UCSD-AML1 (cell line): ENCODE measurements around the gene PI4K2A.
"Not testable (repeated sequence)": the region's sequence is repeated elsewhere in the genome, so short reads cannot be mapped to it uniquely, and the experiment has no call there.

ENCODE experiments used
- DNase-seq: peaks from one replicate; lab custom pipeline; 2025; ENCODE audit not compliant: unreplicated experiment; lab: John Stamatoyannopoulos, UW

Gene PI4K2A

DNA sequence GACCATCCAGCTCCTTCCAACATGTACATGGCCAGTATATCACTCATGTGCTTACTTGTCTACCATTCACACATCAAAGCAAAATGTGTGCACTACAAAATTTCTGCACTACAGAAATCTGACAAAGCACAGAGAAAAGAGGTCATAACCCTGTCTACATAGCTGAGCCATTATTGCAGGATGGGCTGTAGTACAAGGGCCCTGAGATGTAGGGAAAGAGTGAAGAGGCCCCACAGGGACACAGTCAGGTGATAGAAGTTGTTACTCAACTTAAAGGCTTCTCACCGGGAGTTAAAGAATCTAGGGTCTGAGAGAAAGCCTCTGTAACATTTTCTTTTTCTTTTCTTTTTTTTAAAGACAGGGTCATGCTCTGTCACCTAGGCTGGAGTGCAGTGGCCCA, 29.1 kb downstream of the PI4K2A start:
- DNase-seq: no peak

DNA sequence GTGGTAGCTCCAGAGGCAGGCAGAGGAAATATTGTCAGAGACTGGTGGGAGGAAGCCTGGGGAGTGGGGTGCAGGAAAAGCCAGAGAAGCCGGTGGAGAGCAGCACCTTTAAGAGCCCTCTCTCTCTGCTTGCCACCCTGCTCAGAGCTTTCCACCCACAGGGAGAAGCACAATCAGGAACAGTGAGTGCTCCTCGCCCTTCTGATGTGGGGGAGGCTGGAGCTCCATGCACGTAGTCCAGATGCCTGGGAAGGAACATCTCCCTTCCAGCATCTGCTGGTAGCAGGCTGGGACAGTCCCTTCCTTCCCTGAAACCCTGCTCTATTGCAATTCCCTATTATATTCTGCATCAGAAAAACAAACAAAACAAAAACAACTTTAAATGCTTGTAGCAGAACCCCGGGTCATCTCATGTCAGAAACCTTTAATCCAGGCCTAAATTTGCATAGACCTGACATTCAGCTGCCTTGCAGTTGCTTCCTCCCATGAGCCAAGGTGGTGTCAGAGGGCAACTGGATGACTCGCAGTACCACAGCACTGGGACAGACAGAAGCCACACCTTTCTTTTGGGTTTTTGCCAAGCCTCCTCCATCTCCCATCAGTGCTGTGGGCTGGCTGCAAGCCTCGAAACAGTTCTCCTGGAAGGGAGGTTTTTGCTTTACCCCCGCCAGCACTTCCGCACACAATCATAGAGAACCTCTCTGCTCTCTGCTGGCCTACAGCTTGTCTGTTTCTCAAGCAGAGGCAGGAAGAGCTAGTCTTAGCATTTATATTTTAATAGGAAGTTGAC, 33.5 kb downstream of the PI4K2A start:
- DNase-seq: no peak

DNA sequence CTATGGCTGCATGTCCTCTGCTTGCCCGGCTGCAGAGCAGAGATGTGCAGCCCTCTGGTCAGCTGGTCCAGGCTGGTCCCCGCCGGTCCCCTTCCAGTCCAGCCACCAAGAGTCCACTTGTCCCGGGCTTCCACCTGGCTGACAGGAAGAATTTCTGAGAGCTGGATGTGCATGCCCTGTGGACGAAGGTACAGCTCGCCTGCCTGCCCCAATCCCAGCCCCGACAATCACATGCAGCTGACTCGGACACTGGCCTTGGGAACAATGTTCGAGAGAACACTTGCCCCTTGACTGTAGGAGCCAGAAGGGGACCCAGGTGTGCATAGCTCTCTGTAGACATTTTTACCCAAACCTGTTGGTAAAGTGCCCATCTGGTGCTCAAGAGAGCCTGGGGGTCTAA, 34.8 kb downstream of the PI4K2A start:
- no peak for DNase-seq

DNA sequence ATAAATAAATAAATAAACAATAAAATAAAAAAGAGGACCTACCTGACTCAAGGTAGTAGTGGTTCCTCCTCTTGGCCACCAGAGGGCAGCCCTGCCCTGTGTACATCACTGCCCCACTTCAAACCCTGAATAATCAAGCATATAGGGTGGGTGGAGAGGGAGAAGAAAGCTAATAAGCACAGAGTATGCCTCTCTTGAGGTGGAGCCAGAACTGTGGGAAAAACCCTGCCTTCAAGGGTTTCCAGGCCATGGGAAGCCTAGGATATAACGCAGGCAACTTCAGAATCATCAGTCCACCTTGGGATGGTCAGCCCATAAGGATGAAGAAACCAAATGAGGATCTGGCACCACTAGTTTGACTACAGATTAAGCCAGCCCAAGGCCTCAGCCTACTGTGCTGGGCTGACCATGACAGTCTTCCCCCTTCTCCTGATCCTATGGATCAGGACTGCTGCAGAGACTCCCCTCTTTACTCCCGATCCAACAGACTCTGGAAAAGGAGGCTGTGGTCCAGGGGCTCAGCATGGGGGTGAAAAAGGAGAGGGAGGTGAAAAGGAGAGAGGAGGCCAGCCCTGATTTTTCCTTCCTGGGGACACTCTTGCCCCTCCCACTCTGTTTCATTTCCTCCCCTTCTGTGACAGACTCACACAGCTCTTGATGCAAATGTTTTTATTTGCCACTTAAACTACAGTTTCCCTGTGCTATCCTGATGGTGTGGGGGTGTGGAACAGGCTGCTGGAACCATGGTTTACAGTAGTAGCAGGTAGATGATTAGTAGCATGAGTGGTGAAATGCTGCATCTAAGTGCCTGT, 36.5 kb downstream of the PI4K2A start:
- DNase-seq: peak; percentile 25

DNA sequence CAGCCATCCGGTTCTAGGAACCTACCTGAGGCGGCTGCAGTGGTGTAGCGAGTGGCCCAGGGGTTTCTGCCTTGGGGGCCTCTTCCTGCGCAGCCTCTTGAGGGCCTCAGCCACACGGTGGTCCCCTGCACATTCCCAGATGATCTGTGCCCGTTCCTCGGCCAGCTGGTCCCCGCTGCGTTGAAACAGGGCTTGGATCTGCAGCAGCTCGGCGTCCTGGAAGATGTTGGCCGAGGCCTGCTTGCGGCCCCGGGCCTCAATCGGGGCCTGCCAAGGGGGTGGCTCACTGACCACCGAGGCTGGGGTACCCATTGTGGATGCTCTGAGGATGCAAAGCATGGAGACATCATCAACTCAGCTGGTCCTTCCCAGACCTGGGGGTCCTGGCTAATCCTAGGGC, 39.1 kb downstream of the PI4K2A start:
- no peak for DNase-seq

DNA sequence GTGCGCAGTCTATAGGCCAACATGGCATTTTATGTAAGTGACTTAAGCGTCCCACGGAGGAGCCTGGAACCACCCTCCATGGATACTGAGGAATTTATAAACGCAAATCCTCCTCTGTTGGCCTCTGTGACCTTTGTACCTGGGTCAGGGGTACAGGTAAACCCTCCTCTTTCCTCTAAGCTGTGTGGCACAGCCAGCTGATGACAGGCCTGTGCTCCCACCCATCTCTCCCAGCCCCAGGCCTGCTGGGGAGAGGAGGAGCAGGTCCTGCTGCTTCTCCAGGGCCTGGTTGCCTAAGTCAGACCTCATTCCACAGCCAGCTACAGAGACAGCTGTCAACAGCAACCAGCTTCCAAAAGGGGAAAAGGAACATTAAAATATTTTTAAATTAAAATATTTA, 41.6 kb downstream of the PI4K2A start:
- no peak for DNase-seq

DNA sequence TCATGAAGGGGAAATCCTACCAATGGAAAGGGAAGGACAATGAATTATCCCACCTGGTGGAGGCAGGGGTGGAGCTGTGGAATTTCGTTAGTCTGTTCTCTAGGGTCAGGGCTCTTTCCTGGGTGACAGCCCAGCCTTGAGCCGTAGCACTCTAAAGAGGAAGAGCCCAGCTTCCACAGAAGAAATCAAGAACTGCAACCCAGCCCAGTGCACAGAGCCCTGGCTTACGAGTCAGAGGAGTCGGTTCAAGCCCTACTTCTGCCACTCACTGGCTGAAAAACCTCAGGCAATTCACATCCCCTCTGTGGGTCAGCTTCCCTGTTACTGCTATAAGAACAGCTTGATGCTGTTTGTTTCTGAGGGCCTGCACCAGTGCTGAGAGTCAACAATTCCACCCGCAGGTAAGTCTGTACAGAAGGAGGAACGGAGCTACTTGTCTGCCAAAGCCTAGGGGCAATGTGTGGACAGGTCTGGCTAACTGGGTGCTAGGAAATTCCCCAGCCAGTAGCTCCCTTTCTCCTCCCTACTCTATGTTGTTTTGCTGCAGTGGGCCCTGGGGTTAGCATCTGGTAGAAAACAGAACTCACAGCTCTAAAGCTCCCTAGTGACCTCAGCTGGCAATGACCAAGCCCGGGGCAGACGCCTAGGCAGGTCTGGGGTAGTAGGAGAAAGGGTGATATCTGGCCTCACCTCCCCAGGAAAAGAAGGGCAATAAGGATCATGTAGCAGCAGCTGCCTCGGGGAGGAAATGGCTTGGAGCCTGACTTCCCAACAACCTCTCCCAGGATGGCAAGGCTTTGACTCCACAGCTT, 43.3 kb downstream of the PI4K2A start:
- peak; percentile 48 for DNase-seq

DNA sequence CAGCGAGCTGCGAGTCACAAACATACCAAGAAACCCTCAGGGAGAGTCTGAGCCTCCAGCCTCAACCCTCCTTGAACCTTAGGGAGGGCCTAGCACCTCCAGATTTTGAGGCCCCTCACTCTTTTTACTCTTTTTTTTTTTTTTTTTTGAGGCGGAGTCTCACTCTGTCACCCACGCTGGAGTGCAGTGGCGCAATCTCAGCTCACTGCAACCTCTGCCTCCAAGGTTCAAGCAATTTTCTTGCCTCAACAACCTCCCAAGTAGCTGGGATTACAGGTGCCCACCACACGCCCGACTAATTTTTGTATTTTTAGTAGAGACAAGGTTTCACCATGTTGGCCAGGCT, 43.9 kb downstream of the PI4K2A start:
- DNase-seq: not testable (repeated sequence)

DNA sequence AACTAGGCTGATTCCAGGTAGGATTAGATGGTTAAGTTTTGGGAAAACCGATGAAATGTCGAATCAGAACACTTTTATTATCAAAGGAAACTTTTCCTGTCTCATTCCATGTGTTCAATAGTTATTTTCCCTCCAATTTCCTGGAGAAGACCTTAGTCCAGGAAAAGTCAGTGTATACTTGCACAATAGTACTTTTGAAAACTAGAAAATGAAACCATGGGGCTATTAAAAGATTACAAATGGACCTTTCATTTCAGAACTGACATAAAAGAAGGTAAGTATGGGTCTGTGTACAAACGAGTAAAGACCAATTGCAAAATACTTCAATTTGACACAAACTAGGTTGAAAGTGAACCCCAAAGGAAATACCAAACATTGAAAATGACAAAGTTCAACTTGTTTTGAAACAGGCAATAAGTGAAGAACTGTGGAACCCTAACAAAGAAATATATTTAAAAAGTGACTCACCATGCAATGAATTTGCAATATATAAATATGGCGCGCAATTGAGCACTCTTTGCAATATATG, 44.5 kb downstream of the PI4K2A start:
- no peak for DNase-seq

DNA sequence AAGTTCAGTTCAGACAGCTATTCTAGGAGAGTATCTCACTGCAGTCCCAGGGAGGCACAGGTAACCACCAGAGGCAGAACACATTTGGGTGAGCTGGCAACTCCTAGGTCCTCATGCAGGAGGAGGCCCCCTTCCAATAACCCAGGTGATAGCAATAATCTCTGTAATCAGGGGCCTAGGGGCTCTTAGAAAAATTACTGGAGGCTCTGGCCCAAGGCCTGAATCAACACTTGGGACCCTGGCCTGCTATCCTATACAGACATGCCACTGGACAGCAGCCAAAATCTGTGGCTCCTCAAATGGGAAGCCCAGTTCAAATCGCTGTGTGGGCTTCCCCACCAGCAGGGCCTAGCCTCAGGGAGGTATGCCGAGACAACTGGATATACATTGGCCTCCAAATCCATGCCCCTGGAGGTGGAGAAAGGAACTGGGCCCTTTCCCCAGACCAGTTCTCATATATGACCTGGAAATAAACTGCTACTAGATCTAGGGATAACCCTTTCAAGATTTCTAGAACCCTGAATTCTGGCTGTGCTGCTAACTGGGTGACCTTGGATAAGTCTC, 45.0 kb downstream of the PI4K2A start:
- no peak for DNase-seq

DNA sequence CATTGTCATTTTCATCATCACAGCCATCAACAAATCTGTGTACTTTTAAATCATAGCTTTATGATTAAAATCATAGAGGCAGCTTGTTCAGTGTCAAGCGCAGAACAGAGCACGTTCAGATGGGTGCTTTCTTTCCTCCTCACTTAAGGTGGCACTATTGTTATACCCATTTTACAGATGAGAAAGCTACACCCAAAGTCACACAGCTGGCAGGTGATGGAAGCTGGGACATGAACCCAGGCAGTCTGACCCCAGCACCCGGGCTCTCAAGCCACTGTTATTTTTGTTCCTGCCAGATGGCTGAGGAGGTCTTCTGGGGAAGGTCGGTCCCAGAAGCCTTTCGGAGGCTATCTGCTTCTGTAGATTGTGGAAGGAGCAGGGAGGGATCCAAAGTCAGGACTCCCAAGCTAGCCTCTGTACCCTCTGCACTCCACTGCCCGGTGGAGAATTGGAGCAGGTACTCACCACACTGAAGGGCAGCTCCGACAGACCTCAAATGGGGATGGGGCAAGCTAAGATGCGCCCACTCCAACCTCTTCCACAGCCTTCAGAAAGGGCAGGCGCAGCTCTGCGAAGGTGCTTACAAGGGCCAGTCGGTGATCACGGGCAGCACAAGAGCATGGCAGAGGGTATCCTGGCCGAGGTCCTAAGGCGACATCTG, 46.0 kb downstream of the PI4K2A start:
- DNase-seq: no peak

DNA sequence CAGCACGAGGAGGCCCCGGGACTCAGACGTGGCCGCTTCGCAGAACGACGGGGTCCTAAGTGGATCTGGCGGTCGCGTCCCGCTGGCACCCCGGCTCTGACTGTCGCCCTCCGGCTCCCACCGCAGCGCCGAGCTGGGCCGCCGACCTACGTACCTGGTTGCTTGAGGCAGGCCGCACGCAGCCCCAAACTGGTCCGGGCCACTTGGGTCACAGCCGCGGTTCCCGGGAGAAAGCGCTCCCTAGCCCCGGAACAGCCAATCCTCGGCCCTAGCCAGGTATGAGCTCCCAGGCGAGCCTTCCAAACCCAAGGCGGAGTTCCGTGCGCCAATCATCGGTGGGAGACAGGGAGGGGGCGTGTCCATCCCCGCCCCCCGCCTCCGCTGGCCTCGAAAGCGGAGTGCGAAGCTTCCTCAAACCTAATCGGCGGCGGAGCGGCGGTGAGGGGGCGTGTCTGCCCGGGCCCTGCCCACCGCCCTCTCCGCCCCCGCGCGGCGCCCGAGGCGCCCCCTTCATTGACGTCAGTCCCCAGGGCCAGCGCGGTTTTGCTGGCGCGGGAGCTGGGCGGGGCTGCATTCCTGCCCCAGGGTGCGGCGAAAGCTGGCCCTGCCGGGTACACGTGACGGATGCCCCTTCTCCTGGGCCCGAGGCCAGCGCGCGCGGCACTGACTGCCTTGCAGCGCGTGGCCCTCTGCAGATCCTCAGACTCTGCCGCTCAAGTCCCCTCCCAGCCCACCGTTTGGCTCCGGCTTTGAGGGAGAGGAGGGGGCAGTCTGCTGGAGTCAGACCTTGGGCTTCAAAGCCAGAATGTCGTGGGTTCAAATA, 46.7 kb downstream of the PI4K2A start, which contains the start of gene AVPI1:
AVPI1 (minus strand) TSS at position 280 of the 823 bp plus-strand sequence. CDS start 7,336 bp downstream, outside the sequence.
- peak; percentile 99 for DNase-seq

DNA sequence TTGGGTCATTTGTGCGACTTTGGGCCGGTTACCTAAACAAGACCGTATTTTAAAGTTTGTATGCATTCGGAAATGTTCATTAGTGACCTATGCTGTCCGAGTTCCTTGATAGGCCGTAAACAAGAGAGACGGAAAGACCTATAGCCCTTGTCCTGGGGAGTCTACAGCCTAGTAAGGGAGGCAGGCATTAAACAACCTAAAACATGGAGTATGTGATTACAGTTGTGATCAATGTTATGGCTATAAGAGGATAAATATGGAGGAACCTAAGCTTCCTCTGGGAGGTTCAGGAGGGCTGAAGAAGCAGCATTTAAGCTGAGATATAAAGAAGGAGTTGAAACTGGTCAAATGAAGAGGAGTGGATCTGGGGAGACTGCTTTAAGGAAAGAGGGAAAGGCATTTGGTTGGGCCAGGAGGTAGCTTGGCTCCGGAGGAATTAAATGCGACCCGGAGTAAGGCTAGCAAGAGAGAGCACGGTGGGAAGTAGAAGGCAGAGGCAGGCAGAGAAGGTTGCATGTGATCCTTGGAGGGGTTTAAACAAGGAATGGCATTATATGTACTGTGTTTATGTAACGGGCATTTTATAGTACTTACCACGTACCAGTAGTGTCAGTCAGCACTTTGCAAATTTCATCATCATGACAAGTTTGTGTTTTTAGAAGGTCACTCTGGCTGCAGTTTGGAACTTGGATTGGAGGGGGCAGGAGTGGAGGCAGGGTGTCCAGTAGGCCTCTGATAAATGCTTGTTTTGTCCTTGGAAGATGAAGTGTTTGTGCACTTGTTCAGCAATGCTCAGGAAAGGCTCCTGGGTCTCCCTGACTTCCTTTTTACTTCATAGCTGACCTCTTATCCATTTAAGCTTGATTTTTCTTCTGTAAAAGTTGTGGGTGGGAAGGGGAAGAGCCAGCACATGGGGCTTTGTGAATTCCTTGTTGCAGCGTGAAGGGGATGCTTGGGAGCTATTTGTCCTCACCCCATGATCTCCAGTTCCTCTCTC, 47.6 kb downstream of the PI4K2A start:
- DNase-seq: no peak

DNA sequence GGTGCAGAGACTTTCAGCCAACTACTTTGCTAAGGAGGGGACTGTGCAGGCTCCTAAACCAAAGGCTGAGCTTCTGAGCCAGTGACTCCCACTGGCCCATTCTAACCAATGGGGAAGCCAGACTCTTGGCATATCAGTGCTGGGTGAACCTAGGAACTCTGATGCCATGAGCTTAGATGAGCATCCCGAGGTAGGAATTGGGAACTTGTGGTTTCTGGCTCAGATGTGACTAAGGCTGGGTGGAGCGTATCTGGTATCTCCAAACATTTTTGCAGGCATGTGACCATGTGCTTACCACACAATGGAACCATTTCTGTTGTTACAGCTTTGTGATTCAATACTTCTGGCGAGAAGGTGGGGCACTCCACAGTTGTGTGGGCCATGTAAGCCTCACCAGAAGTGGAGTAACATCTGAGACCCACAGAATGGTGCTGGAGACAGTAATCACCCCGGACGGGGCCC, 49.1 kb downstream of the PI4K2A start:
- DNase-seq: no peak

DNA sequence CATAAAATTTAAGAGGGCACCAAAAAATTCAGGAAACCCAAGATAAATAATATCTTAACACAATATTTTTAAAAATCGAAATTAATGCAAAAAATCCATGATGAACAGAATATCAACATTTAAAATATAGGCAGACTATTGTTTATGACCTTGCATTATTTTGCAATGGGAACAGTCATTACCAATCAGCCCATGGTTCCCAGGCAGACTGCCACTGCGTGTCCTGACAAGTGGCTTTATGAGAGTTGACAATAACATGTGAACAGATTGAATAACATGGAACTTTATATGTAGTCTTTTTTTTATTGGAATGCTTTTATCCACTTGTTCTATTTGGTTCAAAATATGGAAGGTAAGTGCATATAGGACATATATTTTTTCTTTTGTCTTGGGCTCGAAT, 49.7 kb downstream of the PI4K2A start:
- DNase-seq: no peak

DNA sequence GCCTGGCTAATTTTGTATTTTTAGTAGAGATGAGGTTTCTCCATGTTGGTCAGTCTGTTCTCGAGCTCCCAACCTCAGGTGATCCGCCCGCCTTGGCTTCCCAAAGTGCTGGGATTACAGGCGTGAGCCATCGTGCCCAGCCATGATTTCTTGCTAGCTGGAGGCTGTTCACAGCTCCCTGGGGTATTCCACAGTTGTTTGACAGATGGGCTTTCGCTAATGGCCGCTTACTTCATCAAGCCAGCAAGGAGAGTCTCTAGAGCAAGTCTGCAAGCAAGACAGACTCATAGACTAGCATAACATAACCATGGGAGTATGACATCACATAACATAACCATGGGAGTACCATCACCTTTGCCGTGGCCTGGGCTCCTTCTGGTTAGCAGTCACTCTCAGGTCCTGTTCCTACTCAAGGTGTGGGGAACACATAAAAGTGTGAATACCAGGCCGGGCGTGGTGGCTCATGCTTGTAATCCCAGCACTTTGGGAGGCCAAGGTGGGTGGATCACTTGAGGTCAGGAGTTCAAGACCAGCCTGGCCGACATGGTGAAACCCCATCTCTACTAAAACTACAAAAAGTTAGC, 57.7 kb downstream of the PI4K2A start:
- not testable (repeated sequence) for DNase-seq

DNA sequence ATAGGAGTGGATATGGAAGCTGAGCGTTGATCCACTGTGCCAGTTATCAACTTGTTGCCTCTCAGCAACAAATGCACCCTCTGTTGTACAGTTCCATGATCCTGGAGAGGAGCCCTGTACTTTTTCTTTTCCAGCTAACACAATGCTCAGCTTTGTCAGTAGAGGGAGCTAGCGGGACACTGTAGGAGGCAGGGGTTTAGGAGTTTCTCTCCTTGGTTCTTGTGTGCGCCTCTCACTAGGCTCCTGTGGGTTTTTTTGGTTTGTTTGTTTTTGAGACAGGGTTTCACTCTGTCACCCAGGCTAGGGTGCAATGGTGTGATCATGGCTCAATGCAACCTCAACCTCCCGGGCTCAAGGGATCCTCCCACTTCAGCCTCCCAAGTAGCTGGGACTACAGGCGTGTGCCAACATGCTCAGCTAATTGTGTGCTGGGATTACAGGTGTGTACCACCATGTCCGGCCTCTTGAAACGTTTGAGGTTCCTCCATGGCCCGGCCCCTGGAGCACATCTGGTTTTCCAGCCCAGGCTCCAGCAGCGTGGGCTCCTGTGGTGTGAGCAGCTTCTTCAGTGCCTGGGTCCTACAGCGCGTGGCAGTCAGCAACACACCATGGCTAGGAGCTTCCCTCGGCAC, 61.1 kb downstream of the PI4K2A start:
- no peak for DNase-seq
